Hindlimb muscle (tissue), 1 donor: ENCODE measurements around the gene PCSK2. TPM values are rescaled to one million over a fixed set of nuclear protein-coding genes. Genes with fewer than 3 reads are reported as not detected.
A peak's percentile ranks its signal among the peaks of the same experiment; 100 is the strongest.

Experiments used
- DNase-seq: peaks from one replicate; pipeline ENCODE4 v3.0.0-alpha.2; 2013
- polyA plus RNA-seq: library from polyadenylated mRNA; unstranded; fragments of 120-200 nt; gene quantifications from one replicate; pipeline ENCODE4 v1.2.1, GENCODE V29; 2013; ENCODE audit not compliant: insufficient read length

The PCSK2 gene
- polyA plus RNA-seq, 1 donor, result 0.71 TPM

DNA sequence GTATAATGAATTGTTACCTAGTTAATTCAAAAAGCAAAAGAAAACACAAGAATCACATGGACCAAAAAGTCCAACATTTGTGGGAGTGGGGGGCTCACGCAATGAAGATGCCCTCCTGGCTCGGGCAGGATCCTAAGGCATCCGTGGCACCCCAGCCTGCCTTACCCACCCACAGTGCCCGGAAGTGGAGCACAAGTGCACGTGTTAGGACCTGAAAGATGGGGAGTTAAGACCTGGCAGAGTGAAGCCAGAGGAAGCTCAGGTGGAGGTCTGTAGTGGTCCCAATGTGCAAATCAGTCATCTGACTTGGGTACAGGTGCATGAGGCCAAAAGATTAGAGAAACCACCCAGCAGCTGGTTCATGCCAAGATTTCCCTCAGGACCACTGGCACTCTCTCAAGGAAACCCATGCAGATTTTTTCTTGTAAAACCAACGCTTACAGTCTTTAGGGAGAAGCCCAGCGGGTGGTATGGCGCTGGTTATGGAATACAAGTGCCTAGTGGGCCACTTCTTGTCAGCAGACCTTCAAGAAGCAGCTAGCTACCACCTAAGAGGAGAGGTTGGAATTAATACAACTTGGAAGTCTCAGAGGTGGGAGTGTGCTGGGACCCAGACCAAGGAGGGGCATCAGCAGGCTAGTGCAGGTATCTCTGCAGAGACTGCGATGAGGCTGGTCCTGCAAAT is 262.2 kb downstream of the PCSK2 start:
- DNase-seq, result no peak

DNA sequence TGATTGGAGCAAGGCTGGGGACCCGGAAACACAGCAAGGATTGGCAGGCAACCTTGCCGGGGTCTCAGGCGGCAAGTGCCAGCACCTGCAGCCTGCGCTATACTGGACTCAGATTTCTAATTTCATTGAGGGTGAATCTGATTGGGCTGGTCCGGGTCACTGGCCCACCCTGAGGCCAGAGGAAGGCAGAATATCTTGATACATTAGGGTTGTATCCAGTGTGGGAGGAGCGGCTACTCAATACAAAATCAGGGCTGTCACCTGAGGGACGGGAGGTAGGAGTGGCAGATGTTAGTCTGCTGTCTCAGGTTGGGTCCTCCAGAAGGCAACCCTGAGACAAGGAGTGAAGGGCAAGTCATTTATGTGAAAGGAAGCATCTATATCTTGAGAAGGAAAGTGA is 263.7 kb downstream of the PCSK2 start:
- no peak for DNase-seq

DNA sequence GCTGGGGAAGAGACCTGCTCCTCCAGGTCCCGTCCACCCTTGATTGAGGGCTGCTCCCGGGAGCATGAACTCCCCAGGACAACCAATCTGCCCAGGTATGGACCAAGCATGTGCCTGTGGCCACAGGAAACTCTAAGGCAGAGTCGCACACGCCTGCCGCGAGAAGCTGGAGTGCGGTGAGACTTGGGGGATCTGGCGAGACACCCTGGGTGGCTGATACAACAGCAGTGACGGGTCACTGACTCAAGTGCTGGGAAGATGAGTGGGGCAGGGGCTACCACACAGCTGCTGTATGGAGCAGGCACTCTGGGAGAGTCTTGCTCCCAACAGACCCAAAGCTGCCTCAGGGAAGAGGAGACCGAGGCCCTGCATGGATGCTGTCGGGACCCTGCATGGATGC is 264.2 kb downstream of the PCSK2 start:
- no peak for DNase-seq

DNA sequence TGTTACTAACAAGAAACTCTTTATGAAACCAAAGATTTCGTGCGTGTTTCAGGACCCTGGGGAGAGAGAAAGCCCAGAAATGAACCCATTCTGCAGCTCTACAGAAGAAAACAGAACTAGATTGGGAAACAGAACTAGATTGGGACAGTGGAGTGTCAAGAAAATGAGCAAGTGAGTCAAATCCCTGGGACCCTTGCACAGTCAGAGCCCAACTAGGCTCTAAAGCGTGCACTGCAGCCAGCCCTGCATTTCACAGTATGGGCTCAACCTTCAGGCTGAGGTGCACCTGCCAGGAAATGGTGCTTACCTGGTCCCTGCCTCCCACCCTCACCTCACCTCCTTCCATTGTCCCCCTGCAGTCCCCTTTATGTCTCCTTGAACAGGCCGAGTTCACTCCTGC is 264.6 kb downstream of the PCSK2 start:
- no peak for DNase-seq

DNA sequence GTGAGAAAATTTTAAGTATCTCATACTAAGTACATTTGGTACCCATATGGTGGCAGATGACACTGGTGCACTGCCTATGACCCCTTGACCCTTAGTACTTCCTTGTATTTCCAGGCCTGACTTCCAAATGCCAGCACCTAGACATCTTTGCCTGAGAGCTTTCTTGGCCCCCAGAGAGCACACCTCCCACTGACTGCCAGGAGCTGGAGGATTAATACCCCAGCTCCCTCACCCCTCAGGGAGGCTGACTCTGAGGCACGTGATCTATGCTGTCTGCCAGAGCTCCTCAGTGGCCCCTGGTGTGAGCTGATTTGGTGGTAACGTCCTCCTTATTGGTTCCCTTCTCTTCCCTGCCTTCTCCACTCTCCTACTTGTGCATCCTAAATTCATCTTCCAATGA is 266.3 kb downstream of the PCSK2 start:
- DNase-seq, result no peak

DNA sequence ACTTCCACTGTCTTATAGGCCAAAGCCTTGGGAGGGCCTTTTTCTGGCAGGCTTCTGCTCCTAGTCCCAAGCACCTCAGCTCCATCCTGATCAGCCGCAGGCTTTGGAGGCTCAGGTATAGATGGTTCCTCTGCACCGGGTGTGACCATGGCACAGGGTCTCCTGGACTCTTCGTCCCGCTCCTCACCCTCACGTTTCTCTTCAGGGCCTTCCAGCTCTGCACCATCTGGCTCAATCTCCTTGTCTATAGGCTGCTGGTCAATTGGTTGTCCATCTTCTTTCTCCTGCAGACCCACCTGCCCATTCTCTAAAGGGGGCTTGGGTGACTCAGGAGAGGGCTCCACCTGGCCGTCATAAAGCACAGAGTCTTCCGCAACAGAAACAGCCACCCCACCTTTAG is 267.4 kb downstream of the PCSK2 start:
- no peak for DNase-seq

DNA sequence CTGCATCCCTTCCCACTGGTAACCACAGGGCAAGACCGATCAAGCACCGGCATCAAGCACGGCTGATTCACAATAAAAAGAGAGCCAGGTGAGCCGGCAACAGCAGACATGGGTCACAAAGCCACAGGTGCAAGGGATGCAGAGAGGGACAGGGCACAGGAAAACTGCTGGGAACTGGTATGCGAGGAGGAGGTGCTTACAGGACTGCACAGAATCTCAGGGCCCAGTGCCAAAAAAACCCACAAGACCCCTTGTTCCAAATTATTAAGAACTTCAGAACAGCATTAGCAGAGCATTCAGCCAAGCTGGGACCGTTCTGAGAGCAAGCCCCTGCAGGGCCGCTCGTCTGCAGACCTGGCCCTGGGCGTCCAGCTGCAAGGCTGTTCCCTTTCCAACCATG is 269.0 kb downstream of the PCSK2 start:
- DNase-seq, result no peak

DNA sequence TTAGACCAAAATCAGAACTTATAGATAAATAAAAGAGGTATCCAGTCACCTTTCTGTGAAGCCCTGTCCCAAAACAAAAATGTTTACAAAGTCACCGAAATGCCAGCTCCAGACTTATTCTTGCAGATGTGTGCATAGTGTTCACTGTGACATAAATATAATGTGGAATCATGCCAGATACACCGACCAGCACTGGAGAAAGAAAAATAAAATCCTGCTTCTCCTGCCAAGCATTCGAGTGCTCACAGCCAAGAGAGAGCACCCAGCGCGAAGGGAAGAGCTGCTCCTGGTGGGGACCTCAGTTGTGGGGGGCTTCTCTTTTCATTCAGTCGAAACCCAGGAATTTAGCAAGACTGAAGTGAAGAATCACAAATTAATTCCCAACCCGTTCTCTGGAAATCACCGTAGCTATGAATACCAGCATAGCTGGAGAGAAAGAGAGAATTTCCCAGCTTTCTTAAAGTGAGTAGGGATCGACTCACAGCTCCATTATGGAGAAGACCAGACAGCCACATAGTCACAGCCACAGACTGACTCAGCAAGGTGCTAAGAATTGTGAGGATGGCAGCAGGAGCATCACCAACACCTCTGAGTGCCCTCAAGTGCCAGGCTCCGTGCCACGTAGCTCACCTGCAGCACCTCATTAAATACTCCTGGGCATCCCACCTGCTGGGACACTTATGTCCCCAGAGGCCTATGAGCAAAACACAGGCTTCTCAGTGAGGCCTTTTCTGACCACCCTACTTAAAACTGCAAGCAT is 271.2 kb downstream of the PCSK2 start:
- no peak for DNase-seq

DNA sequence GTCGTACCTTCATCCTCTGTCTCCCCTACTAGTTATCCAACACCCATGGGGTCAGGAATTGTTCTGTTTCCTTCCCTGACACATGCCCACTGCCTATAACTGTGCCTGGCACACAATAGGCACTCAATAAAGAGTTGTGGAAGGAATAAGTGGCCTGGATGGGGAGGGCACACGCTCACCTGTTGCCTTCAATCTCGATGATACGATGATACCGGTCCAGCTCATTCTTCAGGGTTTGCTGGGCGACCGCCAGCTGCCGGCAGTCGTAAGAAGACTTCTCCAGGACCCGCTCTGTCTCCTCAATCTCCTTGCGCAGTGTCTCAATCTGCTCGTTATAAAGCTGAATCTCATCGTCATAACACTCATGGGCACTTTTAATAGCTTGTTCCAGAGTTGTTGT is 271.8 kb downstream of the PCSK2 start:
- DNase-seq, result no peak

DNA sequence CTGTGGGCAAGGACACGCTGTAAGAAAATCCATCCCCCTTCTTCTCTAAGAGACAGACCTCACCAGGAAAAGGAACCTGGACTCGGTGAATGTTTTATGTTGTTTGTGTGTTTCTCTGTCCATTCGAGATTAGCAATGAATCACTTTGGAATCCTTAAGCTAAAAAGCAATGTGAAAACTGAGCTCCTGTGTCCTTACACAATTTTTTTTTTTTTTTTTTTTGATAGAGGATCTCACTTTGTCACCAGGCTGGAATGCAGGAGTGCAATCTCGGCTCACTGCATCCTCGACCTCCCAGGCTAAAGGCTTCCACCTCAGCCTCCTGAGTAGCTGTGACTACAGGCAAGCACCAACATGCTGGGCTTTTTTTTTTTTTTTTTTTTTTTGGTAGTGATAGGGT is 272.2 kb downstream of the PCSK2 start:
- no peak for DNase-seq

DNA sequence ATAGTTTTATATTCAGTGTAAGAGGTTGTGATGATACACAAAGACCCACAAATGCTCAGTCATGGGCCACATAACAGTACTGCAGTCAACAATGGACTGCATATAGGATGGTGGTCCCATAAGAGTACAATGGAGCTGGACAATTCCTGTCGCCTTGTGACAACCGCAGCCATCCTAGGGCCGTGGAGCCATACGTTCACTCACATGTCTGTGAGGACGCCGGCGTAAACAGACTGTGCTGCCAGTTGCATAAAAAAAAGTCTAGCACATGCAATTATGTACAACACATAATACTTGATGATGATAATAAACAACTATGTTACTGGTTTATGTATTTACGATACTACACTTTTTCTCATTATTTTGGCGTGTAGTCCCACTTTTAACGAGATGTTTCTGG is 273.4 kb downstream of the PCSK2 start:
- DNase-seq, result no peak

DNA sequence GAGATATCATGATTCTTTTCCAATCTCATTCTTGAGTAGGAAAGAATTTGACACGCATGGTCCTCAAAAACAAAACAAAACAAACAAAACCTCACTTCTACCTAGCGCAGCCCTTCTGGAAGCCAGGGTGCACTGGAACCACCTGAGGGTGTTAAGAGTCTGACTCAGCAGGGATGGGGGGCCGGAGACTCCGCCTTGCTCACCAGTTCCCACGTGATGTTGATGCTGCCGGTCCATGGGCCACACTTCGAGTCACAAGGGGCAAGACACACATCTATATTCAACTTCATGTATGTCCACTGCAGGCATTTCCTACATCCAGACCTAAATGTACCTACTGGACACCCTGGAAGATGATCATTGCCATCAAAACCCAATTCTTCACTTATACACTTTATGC is 274.0 kb downstream of the PCSK2 start:
- no peak for DNase-seq

DNA sequence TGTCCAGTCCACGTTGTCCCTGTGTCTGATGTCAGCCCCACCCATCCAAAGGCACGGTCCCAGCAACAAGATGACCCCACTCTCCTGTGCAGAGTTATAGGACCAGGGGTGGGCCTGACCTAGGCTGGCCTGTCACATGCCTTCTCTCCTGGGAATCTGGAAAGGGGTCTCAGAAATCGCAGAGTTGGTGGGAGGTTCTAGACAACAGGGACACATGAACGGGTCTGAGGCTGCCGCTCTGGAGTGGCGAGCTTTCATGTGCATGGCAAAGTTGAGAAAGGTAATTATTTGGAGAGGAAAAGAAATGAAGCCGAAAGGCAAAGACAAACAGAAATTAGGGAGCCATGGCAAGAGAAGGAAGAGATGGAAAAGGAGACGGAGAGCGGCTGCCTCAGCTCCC is 274.9 kb downstream of the PCSK2 start:
- DNase-seq, result no peak

DNA sequence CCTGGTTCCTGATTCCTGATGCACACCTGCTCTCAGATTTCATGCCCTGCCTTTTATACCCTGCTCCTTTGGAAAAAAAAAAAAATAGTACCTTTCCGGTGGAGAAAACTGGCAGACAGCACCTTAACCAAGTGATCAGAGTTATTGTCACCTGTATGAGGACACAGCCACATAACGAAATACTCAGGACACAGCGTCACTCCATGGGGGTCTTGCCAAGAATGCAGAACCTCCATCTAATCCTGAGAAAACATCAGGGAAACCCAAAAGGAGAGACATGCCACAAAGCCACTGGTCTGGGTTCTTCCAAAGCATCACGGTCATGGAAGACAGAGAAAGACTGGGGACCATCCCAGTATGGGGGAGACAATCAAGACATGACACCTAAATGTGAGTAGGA is 275.3 kb downstream of the PCSK2 start:
- no peak for DNase-seq

DNA sequence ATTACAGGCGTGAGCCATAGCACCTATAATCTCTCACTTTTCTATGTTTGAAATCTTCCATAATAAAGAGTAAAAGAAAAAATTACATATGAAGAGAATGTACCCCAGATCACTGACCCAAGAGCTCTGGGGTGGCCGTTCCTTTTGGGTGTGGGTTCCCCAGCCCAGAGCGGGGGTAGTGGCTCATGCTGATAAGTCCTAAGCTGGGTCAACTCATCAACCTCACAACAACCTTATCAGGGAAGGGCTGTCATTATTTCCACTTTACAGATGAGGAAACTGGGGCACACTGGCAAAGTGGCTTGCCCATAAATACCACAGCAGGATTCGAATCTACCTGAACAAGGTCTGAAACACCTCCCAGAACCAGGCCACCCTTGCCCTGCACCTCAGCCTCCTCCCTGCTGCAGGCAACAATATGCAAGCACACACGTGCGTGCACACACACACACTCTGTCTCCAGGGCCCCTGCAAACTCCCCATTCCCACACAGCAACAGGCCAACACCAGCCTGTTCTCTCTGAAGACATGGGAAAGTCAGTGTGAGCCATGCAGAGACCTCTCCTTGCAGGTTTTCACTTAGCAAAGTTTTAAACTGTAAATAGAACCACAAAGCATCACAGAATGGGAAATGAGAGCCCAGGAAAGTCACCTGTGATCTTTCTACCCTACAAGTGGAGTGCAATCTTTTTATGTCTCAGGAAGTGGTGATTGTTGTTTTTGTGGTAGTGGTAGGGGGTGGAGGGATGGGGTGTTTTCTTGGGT is 276.6 kb downstream of the PCSK2 start:
- no peak for DNase-seq

DNA sequence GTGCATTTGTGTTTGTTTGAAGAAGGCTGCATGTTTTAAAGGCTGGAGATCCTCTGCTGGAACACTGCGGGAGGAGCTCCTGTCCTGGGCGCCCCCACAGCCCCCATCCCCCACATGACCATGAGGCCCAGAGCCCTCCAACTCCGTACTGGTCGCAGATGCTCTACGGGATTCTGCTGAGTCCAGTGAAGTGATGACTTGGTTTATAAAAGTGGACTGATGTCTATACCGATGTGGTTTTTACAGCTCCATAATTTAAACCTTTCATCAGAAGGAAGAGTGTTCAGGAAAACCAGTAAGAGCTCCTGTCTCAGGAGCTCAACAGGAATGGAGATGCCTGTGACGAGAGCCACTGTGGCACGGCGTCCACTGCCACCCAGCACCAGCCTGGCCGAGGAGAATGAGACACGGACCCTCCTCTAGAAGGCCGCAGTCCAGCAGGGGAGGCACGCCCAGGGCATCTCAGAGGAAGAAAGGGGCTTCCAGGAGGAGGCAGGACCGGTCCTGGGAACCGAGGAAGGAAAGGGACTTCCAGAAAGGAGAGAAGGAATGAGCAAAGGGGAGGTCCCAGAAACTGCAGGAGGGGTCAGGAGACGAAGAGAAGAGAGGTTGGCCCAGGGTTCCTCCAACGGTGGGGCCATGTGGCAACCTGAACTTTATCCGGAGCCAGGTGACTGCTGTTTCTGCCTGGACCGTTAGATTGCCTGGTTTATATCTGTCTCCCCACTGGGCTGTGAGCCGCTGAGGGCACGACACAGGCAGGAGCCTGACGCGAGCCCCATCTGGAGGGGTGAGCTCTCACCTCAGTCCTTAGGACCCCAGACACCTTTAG is 277.4 kb downstream of the PCSK2 start:
- DNase-seq, result peak; percentile 11

DNA sequence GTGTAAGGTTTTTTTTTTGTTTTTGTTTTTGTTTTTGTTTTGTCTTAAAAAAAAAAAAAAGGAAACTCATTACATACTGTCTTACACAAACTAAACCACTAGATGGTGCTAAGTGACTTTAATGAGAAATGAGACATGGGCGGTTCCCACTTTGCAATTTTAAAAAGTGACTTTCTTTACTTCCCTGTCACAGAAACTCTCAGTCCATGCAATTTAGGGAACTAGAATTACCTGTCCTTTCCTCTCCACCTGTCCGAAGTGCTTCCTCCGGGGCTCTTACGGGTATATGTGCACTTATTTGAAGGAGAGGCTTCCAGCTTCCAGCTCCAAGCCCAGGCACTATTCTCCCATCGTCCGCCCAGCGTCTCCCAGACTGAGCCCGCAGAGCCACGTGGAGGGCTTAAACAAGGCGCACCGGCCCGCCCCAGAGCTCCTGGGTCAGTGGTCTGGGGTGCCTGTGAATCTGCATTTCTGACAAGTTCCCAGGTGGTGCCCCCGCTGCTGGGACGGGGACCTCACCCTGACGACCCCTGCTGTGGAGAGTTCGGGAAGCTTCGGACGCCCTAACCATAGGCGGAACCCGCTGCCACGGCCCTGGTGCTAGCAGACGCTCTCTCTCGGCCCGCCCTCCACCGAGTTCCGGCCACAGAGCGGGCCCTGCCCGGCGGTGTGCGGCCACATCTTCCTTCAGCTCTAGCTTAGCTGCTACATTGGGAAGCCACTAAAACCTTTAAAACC is 278.2 kb downstream of the PCSK2 start:
- DNase-seq, result peak; percentile 58

DNA sequence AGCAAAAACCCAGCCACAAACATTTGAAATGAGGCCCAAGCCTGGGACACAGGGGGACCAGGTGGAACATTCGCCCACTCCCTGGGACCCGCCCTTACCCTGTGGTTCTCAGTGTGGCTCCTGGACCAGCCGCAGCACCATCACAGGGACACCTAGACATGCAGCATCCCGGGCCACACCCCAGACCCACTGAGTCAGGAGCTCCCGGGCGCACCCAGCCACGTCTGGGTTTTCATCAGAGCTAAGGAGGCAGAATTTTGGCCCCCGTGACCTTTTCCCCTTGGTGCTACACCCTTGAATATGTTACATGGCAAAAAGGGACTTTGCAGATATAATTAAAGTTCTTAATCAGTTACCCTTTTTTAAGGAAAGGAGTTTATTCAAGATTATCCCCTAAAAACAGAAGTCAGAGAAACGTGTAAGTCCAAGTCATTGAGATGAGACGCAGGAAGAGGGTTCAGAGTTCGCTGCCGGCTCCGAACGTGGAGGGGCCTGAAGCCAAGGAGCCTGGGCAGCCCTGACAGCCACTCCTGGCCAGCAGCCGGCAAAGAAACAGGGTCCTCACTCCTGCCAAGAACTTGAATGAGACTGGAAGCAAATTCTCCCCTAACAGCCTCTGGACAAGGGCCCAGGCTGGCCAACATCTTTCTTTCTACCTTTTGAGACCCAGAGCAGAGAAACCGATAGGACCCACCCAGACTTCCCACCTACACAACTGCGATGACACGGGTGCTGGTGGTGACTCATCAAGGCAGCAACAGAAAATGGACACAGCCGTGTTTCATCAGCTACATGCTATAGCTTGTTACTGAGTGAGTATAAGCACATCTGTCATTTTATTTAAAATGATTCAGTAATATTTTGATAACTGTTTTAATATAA is 279.0 kb downstream of the PCSK2 start:
- DNase-seq, result no peak

DNA sequence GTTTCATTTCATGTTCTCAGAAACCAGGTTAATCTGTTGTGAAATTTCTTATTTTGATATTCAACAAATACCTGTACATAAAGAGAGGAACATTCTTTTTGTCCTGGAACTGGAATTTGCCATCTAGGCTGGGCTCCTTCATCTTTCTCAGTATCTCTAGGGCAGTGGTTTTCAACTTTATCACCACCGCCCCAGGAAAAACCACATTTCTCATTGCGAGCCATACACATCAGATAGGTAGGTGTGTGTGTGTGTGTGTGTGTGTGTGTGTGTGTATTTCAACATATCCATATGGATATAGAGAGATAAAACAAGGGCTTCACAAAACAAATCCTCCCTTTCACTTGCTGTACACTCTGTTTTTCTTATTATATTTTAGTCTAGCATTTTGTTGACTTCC is 280.2 kb downstream of the PCSK2 start:
- no peak for DNase-seq

DNA sequence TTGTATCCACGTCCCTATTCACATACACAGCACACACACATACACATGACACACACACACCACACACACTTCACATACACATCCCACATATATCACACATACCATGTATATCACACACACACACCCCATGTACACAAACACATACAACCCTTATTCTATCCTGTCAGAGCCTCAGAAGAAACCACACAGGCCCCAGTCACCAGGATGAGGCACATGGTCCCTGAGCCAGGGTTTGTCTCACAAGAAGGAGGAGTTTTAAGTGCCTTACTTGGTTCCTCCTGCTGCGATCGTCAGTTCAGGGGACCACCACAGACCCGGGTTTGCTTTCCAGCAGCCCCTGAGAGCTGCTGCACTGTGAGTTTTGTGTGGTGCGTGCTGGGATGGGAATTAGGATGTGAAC is 280.7 kb downstream of the PCSK2 start:
- no peak for DNase-seq

DNA sequence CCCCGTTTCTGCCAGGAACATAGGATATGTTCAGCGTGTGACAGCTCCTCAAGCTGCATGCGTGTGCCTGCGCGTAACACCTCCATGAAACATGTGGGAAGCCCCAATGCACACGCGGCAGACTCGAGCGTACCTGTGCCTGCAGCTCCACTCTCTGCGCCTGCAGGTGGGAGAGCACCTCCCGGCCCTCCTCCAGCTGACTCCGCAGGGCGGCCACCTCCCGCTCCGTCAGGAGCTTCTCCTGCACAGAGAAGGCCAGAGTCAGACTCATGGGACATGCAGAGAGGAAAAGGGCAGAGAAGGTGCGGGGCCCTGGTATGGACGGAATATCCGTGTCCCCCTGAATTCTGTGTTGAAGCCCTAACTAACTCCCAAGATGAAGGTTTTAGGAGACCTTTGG is 281.9 kb downstream of the PCSK2 start:
- DNase-seq, result no peak
